ENCODE results near the gene SETD9.

GRCh38 chr5:56961746-56962145, 52.4 kb downstream of the SETD9 start:
- TF ChIP-seq POLR2A (IDR thresholded peaks at IDR 0.05) (no peak), EP300 (IDR thresholded peaks at IDR 0.05) (no peak)

Measured in ovary (tissue), 1 donor.